ENCODE results near the gene CADM2.
A peak's percentile ranks its signal among the peaks of the same experiment; 100 is the strongest.

The CADM2 gene

GRCh38 chr3:85387913-85388505, 429.2 kb downstream of the CADM2 start:
- TF ChIP-seq, protein P1, sequence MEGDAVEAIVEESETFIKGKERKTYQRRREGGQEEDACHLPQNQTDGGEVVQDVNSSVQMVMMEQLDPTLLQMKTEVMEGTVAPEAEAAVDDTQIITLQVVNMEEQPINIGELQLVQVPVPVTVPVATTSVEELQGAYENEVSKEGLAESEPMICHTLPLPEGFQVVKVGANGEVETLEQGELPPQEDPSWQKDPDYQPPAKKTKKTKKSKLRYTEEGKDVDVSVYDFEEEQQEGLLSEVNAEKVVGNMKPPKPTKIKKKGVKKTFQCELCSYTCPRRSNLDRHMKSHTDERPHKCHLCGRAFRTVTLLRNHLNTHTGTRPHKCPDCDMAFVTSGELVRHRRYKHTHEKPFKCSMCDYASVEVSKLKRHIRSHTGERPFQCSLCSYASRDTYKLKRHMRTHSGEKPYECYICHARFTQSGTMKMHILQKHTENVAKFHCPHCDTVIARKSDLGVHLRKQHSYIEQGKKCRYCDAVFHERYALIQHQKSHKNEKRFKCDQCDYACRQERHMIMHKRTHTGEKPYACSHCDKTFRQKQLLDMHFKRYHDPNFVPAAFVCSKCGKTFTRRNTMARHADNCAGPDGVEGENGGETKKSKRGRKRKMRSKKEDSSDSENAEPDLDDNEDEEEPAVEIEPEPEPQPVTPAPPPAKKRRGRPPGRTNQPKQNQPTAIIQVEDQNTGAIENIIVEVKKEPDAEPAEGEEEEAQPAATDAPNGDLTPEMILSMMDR (IDR thresholded peaks at IDR 0.05; ENCODE audit: low read depth, low read length, missing control alignments), result no peak
- in situ Hi-C loops (cut with HindIII; ENCODE audit: low sequenced_read_pairs), result no loop called here
- peak; percentile 4 for DNase-seq (ENCODE audit: low read depth)
- no peak overlapping the region for H3K4me3 ChIP-seq (ENCODE audit: low read depth, low read length)

DNA sequence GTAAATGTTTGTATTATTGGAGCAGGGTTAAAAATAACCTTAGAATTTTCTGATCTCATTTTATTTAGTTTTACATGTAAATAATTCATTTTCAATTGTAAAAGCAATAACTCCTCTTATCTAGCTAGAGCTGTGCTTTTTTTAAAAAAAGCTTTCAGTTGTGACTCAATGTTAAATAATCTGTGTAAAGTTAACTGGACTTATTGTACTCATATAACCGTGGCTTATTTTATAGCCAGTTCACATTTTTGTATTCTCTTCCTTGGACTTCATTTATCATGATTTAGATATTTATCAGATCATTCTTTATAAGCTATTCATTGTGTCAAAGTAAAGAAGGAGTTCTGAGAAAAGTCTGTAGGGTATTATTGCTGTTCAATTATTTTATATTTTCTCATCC, 435.6 kb downstream of the CADM2 start:
- no peak overlapping the region for H3K4me3 ChIP-seq (ENCODE audit: low read depth, low read length)
- in situ Hi-C loops (cut with HindIII; ENCODE audit: low sequenced_read_pairs), result no loop called here
- TF ChIP-seq, protein P1 (IDR thresholded peaks at IDR 0.05; ENCODE audit: low read depth, low read length, missing control alignments), result no peak

GRCh38 chr3:85397434-85397833, 438.6 kb downstream of the CADM2 start:
- TF ChIP-seq, protein P1 (IDR thresholded peaks at IDR 0.05; ENCODE audit: low read depth, low read length, missing control alignments), result no peak
- H3K4me3 ChIP-seq (ENCODE audit: low read depth, low read length), result no peak overlapping the region
- in situ Hi-C loops (cut with HindIII; ENCODE audit: low sequenced_read_pairs), result no loop called here
- DNase-seq (ENCODE audit: low read depth), result no peak

More for the DNA sequence above, 435.6 kb downstream of the CADM2 start:
- DNase-seq (ENCODE audit: low read depth), result no peak

GRCh38 chr3:85426121-85426520, 467.3 kb downstream of the CADM2 start:
- TF ChIP-seq, protein P1 (IDR thresholded peaks at IDR 0.05; ENCODE audit: low read depth, low read length, missing control alignments), result no peak
- H3K4me3 ChIP-seq (ENCODE audit: low read depth, low read length), result no peak overlapping the region
- in situ Hi-C loops (cut with HindIII; ENCODE audit: low sequenced_read_pairs), result no loop called here
- DNase-seq (ENCODE audit: low read depth), result no peak

DNA sequence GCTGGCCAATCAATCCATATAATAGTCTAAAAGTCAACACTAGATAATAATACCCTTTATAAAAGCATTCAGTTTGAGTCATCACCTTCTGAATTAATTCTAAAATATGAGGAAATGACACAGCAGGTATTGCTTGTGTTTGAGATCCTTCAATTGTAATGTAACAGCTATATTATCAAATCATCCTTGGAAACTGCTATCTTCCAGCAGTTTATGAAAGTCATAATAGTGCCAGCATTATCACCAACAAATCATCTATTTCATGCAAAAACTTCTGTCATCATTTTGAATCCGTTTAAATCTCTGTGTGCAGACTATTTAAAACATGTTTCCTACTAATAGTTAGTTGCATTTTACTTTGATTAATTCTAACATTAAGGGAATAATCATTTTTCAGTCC, 468.7 kb downstream of the CADM2 start:
- no peak for DNase-seq (ENCODE audit: low read depth)
- in situ Hi-C loops (cut with HindIII; ENCODE audit: low sequenced_read_pairs), result no loop called here
- no peak overlapping the region for H3K4me3 ChIP-seq (ENCODE audit: low read depth, low read length)
- TF ChIP-seq, protein P1 (IDR thresholded peaks at IDR 0.05; ENCODE audit: low read depth, low read length, missing control alignments), result no peak

- no peak overlapping the region for H3K4me3 ChIP-seq (ENCODE audit: low read depth, low read length)
- DNase-seq (ENCODE audit: low read depth), result no peak
- in situ Hi-C loops (cut with HindIII; ENCODE audit: low sequenced_read_pairs), result no loop called here
- TF ChIP-seq, protein P1 (IDR thresholded peaks at IDR 0.05; ENCODE audit: low read depth, low read length, missing control alignments), result no peak
Observed at GRCh38 chr3:85432081-85432480, 473.3 kb downstream of the CADM2 start.
